ENCODE measurements around the gene SLC52A1. TPM values are rescaled to one million over a fixed set of nuclear protein-coding genes. Genes with fewer than 3 reads are reported as not detected.
"Not testable (repeated sequence)": the region's sequence is repeated elsewhere in the genome, so short reads cannot be mapped to it uniquely, and the experiment has no call there.

The SLC52A1 gene
- total RNA-seq = 0.49 TPM

DNA sequence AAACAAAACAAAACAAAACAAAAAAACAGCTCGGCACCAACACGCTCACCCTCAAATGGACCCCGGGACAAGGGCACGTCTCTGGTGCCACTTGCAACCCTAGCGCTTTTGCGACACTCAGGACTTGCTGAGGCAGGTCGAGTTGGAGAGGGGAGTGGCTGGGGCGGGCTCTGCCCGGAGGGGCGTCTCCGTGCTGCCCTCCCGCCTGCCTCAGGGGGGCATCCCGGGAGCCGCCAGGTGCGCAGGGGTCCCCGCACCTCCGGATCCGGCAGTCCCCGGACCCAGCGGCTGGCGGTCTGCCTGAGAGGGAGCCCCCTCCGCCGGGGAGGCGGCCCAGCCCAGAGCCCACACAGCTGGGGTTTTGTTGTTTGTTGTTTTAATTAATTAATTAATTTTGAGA, at the start of gene SLC52A1:
SLC52A1 (minus strand) TSS at position 112 of the 400 bp plus-strand sequence. CDS start 820 bp downstream, outside the sequence.
- no peak for TF ChIP-seq POLR2A (IDR thresholded peaks at IDR 0.05)
- no peak for TF ChIP-seq CTCF (IDR thresholded peaks at IDR 0.05)
- no peak for TF ChIP-seq POLR2AphosphoS5 (IDR thresholded peaks at IDR 0.05; ENCODE audit: insufficient read depth in 1 of 2, low read depth in 1 of 2)
- intact Hi-C loops (cut with DNase I) = loop anchor here (10.0 kb wide), 1 partner anchor 51 kb away; the partner anchor contains the start of gene CAMTA2
- DNase-seq (ENCODE audit: extremely low spot score in 2 of 2) = no peak
- H3K4me3 ChIP-seq = peak within 1 kb of the TSS; percentile 5 to 19
- H3K27ac ChIP-seq = no peak within 1 kb of the TSS
- no peaks in the 10 kb centered on the region for H3K9me3 ChIP-seq
- no peaks in the 10 kb centered on the region for H3K27me3 ChIP-seq
- H3K4me1 ChIP-seq = peaks cover 8% of the 10 kb centered on the region
- H3K36me3 ChIP-seq = no peaks in the 10 kb centered on the region

DNA sequence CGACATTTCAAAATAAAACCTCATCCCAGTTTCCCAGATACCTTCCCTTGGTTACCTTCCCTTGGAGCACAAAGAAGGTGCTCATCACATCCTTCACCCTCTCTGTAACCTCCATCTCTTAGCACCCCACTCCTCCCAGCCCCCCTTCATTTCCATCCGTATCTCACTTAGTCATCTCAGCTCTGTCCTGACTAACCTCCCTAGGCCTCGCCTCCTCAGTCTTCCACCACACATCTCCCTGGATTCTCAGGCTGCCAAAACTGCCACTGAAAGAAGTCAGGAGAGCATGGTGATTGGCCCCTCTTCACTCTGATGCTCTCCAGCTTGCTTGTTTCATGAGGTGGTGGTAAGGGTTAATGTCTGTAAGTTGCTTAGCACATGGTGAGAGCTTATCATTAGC, 45.4 kb upstream of the SLC52A1 start:
- Histone ChIP-seq H3K4me1 (peaks cover 15% of the 10 kb centered on the region), H3K27me3 (no peaks in the 10 kb centered on the region), H3K9me3 (no peaks in the 10 kb centered on the region), H3K36me3 (no peaks in the 10 kb centered on the region), H3K4me3 (no peak overlapping the region), H3K27ac (no peak overlapping the region)
- no peak for TF ChIP-seq POLR2AphosphoS5 (IDR thresholded peaks at IDR 0.05; ENCODE audit: insufficient read depth in 1 of 2, low read depth in 1 of 2)
- no peak for TF ChIP-seq CTCF (IDR thresholded peaks at IDR 0.05)
- no peak for TF ChIP-seq POLR2A (IDR thresholded peaks at IDR 0.05)
- DNase-seq (ENCODE audit: extremely low spot score in 2 of 2) = no peak
- intact Hi-C loops (cut with DNase I) = no loop called here

DNA sequence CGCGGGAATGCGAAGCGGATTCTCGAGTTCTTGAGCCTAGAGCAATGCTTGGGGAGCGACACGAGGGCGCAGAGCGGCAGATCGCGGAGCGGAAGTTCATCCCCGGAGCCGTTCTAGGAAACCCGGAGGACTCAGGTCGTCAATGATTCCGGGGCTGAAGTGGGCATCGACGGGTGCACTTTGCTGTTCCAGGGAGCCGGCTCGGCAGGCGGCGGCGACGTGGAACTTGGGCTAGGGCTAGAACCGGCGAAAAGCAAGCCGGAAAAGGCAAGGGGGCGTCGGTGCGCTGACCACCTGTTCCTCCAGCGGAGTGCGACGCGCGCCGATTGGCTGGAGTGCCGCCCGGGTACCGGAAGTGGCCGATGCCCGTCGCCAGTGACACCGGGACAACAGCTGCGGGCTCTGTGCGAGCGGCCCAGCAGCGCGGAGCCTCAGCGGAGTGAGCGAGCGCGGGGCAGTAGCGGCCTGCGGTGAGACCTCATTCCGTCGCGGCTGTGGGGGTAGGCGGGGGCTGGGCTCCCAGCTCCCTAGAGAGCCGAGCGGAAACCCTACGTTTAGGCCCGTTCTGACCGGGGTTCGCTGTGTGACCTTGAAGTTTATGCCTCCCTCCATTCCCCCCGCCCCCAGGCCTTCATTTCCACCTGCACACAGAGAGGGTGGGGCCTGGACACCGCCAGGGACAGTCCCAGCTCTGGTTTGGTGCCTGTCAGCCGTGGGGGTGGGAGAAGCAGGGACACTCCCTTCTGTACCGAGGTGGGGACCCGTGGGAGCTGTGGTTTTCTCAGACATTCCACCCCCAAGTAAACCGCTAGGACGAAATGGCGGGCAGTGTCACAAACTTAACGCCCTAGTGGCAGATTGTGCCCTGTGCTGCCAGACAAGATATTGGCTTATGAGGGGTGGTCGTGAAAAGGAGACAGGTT, 43.1 kb upstream of the SLC52A1 start, which contains the start of gene ZFP3:
ZFP3 (plus strand) TSS at position 362 of the 923 bp plus-strand sequence. CDS start 13,038 bp downstream, outside the sequence.
- H3K4me3 ChIP-seq = peak within 1 kb of the TSS; percentile 75 to 96
- H3K27me3 ChIP-seq = no peaks in the 10 kb centered on the region
- intact Hi-C loops (cut with DNase I) = no loop called here
- no peaks in the 10 kb centered on the region for H3K36me3 ChIP-seq
- TF ChIP-seq CTCF (IDR thresholded peaks at IDR 0.05) = peak in 1 of 3 experiments; percentile 25
- TF ChIP-seq POLR2AphosphoS5 (IDR thresholded peaks at IDR 0.05; ENCODE audit: insufficient read depth in 1 of 2, low read depth in 1 of 2) = peak in 1 of 2 donors; percentile 81
- no peak for TF ChIP-seq POLR2A (IDR thresholded peaks at IDR 0.05)
- no peak for DNase-seq (ENCODE audit: extremely low spot score in 2 of 2)
- H3K4me1 ChIP-seq = peaks cover 15% of the 10 kb centered on the region
- peak within 1 kb of the TSS; percentile 50 for H3K27ac ChIP-seq
- H3K9me3 ChIP-seq = no peaks in the 10 kb centered on the region

- Histone ChIP-seq H3K27ac (peak overlapping the region; percentile 50), H3K4me3 (peak overlapping the region; percentile 75 to 96), H3K4me1 (peaks cover 15% of the 10 kb centered on the region), H3K27me3 (no peaks in the 10 kb centered on the region), H3K9me3 (no peaks in the 10 kb centered on the region), H3K36me3 (no peaks in the 10 kb centered on the region)
- DNase-seq (ENCODE audit: extremely low spot score in 2 of 2) = no peak
- intact Hi-C loops (cut with DNase I) = no loop called here
- no peak for TF ChIP-seq CTCF (IDR thresholded peaks at IDR 0.05)
- TF ChIP-seq POLR2AphosphoS5 (IDR thresholded peaks at IDR 0.05; ENCODE audit: insufficient read depth in 1 of 2, low read depth in 1 of 2) = no peak
- TF ChIP-seq POLR2A (IDR thresholded peaks at IDR 0.05) = no peak
Observed at GRCh38 chr17:5077781-5078105, 42.5 kb upstream of the SLC52A1 start.

DNA sequence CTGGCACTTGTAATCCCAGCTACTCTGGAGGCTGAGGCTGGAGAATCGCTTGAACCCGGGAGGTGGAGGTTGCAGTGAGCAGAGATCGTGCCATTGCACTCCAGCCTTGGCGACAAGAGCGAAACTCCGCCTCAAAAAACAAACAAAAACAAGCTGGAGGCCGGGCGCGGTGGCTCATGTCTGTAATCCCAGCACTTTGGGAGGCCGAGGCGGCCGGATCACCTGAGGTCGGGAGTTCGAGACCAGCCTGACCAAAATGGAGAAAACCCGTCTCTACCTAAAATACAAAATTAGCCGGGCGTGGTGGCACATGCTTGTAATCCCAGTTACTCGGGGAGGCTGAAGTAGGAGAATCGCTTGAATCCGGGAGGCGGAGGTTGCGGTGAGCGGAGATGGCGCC, 42.0 kb upstream of the SLC52A1 start:
- H3K9me3 ChIP-seq; H3K36me3 ChIP-seq; intact Hi-C loops (cut with DNase I); H3K27me3 ChIP-seq; H3K27ac ChIP-seq; DNase-seq (ENCODE audit: extremely low spot score in 2 of 2): not testable (repeated sequence)
- peaks cover 15% of the 10 kb centered on the region for H3K4me1 ChIP-seq
- H3K4me3 ChIP-seq = peak overlapping the region; percentile 75 to 96

DNA sequence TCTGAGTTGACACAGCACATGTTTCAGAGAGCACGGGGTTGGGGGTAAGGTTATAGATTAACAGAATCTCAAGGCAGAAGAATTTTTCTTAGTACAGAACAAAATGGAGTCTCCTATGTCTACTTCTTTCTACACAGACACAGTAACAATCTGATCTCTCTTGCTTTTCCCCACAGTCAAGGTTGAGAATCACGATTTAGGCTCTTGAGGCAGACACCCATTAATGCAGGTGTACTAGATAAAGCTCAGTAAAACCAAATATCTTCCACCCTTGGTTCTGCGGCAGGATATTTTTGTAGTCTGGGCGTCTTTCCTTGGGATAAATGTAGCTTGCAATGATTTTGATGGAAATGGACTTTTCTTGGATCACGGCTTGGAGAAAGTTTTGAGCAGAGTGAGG, 40.2 kb upstream of the SLC52A1 start:
- DNase-seq (ENCODE audit: extremely low spot score in 2 of 2); H3K27me3 ChIP-seq; H3K4me3 ChIP-seq; intact Hi-C loops (cut with DNase I); H3K9me3 ChIP-seq; H3K27ac ChIP-seq; H3K36me3 ChIP-seq: not testable (repeated sequence)
- H3K4me1 ChIP-seq = peaks cover 15% of the 10 kb centered on the region

Data from vagina (tissue), 2 donors.